Caco-2 (cell line): ENCODE measurements around the gene BPTF. TPM values are rescaled to one million over a fixed set of nuclear protein-coding genes. Genes with fewer than 3 reads are reported as not detected.

Experiments used
- BruUV-seq: library from RNA; stranded (reverse); fragments of 400-500 nt; replicated peaks from 2 replicates; lab custom pipeline; 2021; lab: Mats Ljungman, UMichigan
- CTCF ChIA-PET: fragments of 300-600 bp; sonication (Branson Sonifier 250); formaldehyde crosslinking; loops from one replicate; lab custom pipeline; 2022; ENCODE audit warnings: antibody characterized with exemption; lab: Charles Lee
- POLR2A ChIA-PET: fragments of 300-600 bp; sonication (Branson Sonifier 250); formaldehyde crosslinking; loops from one replicate; lab custom pipeline; 2022; ENCODE audit warnings: antibody characterized with exemption; lab: Charles Lee
- DNase-seq, 2 experiments: peaks; one replicate each; pipeline versions ENCODE4 v3.0.0 to v3.0.0-alpha.2; 2020 to 2022
- H3K27me3 ChIP-seq: replicated peaks from 2 replicates; pipeline ENCODE4 v1.6.0; 2011; ENCODE audit warnings: low read length; ENCODE audit not compliant: control insufficient read depth, insufficient read depth
- H3K36me3 ChIP-seq: 2 replicates; pipeline ENCODE4 v1.5.1; 2011; ENCODE audit warnings: low read length; ENCODE audit not compliant: control insufficient read depth, insufficient read depth
- H3K4me1 ChIP-seq: fragments of 250-450 bp; sonication (Bioruptor Pico); 2 replicates; pipeline ENCODE4 v1.5.1; 2020; ENCODE audit warnings: mild to moderate bottlenecking
- H3K4me3 ChIP-seq: 2 replicates; pipeline ENCODE4 v1.5.1; 2011; ENCODE audit warnings: low read depth, mild to moderate bottlenecking, control low read depth, low read length
- H3K9me3 ChIP-seq: fragments of 250-450 bp; sonication (Bioruptor Pico); 2 replicates; pipeline ENCODE4 v1.5.1; 2020; ENCODE audit warnings: mild to moderate bottlenecking, moderate library complexity
- H3K27ac Mint-ChIP-seq: one replicate; pipeline ENCODE4 v1.8.0; 2022; ENCODE audit warnings: mixed read lengths; ENCODE audit not compliant: unreplicated experiment
- H3K27me3 Mint-ChIP-seq: one replicate; pipeline ENCODE4 v1.8.0; 2022; ENCODE audit warnings: mixed read lengths; ENCODE audit not compliant: insufficient read depth, unreplicated experiment
- H3K36me3 Mint-ChIP-seq: one replicate; pipeline ENCODE4 v1.8.0; 2022; ENCODE audit warnings: mild to moderate bottlenecking, mixed read lengths; ENCODE audit not compliant: insufficient read depth, unreplicated experiment
- H3K4me1 Mint-ChIP-seq: one replicate; pipeline ENCODE4 v1.8.0; 2022; ENCODE audit warnings: low read depth, mixed read lengths; ENCODE audit not compliant: unreplicated experiment
- H3K4me3 Mint-ChIP-seq: one replicate; pipeline ENCODE4 v1.8.0; 2022; ENCODE audit warnings: mild to moderate bottlenecking, moderate library complexity, mixed read lengths; ENCODE audit not compliant: unreplicated experiment
- H3K9me3 Mint-ChIP-seq: one replicate; pipeline ENCODE4 v1.8.0; 2022; ENCODE audit warnings: mixed read lengths; ENCODE audit not compliant: unreplicated experiment
- intact Hi-C: fragments of 100-400 bp; cut with micrococcal nuclease; formaldehyde crosslinking; loops from one replicate; pipeline ENCODE4 v1.10.0; 2022; ENCODE audit not compliant: unreplicated experiment
- total RNA-seq: library from RNA; stranded (reverse); gene quantifications from 2 replicates; pipeline ENCODE4 v1.2.3, GENCODE V29; 2022
- TF ChIP-seq, protein P1 (sequence below), 2 experiments: fragments of 200-600 bp in 1 of 2; IDR thresholded peaks; 1 replicate in 1 of 2; 2 replicates in 1 of 2; pipeline versions ENCODE4 v1.5.1 to v1.8.0; 2011 to 2022; ENCODE audit warnings: antibody characterized with exemption in 1 of 2, control low read depth in 1 of 2, inconsistent platforms in 1 of 2, low read depth in 1 of 2, low read length in 1 of 2, mild to moderate bottlenecking in 1 of 2, moderate library complexity in 1 of 2; ENCODE audit not compliant: insufficient read depth in 1 of 2, severe bottlenecking in 1 of 2, unreplicated experiment in 1 of 2

BPTF gene
- total RNA-seq, 1 experiment from 2014 or later, result 101 TPM

DNA sequence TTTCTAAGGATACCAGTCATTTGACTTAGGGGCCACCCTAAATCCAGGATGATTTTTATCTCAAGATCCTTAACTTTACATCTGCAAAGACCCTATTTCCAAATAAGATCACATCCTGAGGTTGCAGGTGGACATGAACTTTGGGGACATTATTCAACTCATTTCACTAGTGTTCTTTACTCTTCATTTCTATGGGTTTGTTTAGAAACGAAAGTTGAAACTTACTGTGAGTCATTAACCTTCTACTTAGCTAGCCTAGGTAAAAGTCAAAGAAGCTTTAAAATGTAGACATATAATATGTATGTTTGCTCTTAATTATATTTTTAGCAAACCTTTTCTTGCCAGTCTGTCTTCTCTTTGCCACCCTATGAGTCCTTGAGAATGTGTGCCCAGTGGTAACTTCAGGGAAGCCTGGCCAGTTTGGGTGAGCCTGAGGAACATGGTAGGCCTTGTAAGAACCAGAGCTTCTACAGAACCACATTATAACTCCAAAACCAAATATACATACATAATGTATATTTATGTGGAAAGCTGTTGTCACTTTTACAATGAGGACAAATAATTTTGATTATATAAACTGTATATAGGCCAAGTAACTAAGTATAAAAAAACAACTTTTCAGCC lies 38.4 kb downstream of the BPTF start:
- DNase-seq, result no peak
- Histone ChIP-seq H3K4me3 (no peak overlapping the region), H3K36me3 (no peaks in the 10 kb centered on the region), H3K9me3 (no peaks in the 10 kb centered on the region), H3K4me1 (no peaks in the 10 kb centered on the region), H3K27me3 (no peaks in the 10 kb centered on the region)
- no peak overlapping the region for H3K4me3 Mint-ChIP-seq
- CTCF ChIA-PET, result no interaction called here
- no peak overlapping the region for H3K27ac Mint-ChIP-seq
- BruUV-seq, result no TSS peak
- peaks cover 11% of the 10 kb centered on the region for H3K36me3 Mint-ChIP-seq
- POLR2A ChIA-PET, result no interaction called here
- no peaks in the 10 kb centered on the region for H3K9me3 Mint-ChIP-seq
- no peaks in the 10 kb centered on the region for H3K27me3 Mint-ChIP-seq
- intact Hi-C loops, result no loop called here
- TF ChIP-seq, protein P1, sequence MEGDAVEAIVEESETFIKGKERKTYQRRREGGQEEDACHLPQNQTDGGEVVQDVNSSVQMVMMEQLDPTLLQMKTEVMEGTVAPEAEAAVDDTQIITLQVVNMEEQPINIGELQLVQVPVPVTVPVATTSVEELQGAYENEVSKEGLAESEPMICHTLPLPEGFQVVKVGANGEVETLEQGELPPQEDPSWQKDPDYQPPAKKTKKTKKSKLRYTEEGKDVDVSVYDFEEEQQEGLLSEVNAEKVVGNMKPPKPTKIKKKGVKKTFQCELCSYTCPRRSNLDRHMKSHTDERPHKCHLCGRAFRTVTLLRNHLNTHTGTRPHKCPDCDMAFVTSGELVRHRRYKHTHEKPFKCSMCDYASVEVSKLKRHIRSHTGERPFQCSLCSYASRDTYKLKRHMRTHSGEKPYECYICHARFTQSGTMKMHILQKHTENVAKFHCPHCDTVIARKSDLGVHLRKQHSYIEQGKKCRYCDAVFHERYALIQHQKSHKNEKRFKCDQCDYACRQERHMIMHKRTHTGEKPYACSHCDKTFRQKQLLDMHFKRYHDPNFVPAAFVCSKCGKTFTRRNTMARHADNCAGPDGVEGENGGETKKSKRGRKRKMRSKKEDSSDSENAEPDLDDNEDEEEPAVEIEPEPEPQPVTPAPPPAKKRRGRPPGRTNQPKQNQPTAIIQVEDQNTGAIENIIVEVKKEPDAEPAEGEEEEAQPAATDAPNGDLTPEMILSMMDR (IDR thresholded peaks at IDR 0.05; ENCODE audit: insufficient read depth in 1 of 2, low read depth in 1 of 2, low read length in 1 of 2, severe bottlenecking in 1 of 2, unreplicated experiment in 1 of 2), result no peak
- no peaks in the 10 kb centered on the region for H3K4me1 Mint-ChIP-seq

DNA sequence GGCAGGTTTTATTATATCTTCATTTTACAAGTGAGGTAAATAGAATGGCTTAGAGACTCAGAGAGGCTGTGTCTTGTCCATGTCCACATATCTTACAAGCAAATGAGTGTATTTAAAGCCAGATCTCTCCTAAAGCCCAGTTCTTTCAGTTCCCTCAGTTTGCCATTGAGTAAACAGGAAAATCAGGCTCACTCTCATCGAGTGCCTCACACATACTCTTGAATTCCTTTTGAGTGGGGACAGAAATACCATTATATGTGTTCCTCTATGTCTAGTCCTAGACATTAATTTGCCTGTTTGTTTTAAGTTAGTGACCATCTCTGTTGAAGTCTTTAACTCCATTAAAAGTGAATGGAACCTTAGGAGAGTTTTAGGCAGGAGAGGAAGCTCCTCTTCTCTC lies 40.1 kb downstream of the BPTF start:
- Mint-ChIP-seq H3K4me3 (no peak overlapping the region), H3K9me3 (no peaks in the 10 kb centered on the region), H3K4me1 (no peaks in the 10 kb centered on the region), H3K27ac (no peak overlapping the region), H3K36me3 (peaks cover 18% of the 10 kb centered on the region), H3K27me3 (no peaks in the 10 kb centered on the region)
- no peak overlapping the region for H3K4me3 ChIP-seq
- DNase-seq, result no peak
- POLR2A ChIA-PET, result no interaction called here
- CTCF ChIA-PET, result no interaction called here
- H3K27me3 ChIP-seq, result no peaks in the 10 kb centered on the region
- H3K9me3 ChIP-seq, result no peaks in the 10 kb centered on the region
- no TSS peak for BruUV-seq
- no peaks in the 10 kb centered on the region for H3K4me1 ChIP-seq
- no peaks in the 10 kb centered on the region for H3K36me3 ChIP-seq
- TF ChIP-seq, protein P1 (IDR thresholded peaks at IDR 0.05; ENCODE audit: insufficient read depth in 1 of 2, low read depth in 1 of 2, low read length in 1 of 2, severe bottlenecking in 1 of 2, unreplicated experiment in 1 of 2), result no peak
- intact Hi-C loops, result no loop called here

DNA sequence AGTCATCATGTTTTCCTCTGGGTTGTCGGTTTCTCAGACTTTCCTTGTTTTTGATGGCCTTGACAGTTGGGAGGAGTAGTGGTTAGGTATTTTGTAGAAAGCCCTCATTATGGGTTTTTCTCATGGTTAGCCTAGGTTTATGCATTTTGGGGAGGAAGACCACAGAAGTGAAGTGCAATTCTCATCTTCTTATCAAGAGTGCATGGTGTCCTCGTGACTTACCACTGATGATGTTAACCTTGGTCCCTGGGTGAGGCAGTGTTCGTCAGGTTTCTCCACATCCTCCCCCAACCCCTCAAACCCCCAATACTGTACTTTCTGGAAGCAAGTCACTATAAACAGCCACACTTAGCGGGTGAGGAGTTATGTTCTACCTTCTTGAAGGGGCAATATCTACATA lies 42.3 kb downstream of the BPTF start:
- Mint-ChIP-seq H3K4me3 (no peak overlapping the region), H3K36me3 (peaks cover 24% of the 10 kb centered on the region), H3K4me1 (no peaks in the 10 kb centered on the region), H3K9me3 (no peaks in the 10 kb centered on the region), H3K27me3 (no peaks in the 10 kb centered on the region), H3K27ac (no peak overlapping the region)
- POLR2A ChIA-PET, result no interaction called here
- CTCF ChIA-PET, result no interaction called here
- no peaks in the 10 kb centered on the region for H3K9me3 ChIP-seq
- no TSS peak for BruUV-seq
- no peaks in the 10 kb centered on the region for H3K4me1 ChIP-seq
- DNase-seq, result no peak
- H3K4me3 ChIP-seq, result no peak overlapping the region
- TF ChIP-seq, protein P1 (IDR thresholded peaks at IDR 0.05; ENCODE audit: insufficient read depth in 1 of 2, low read depth in 1 of 2, low read length in 1 of 2, severe bottlenecking in 1 of 2, unreplicated experiment in 1 of 2), result no peak
- intact Hi-C loops, result no loop called here
- no peaks in the 10 kb centered on the region for H3K27me3 ChIP-seq
- H3K36me3 ChIP-seq, result no peaks in the 10 kb centered on the region
